Measurements from ENCODE around the gene ALDH3B1.

The ALDH3B1 gene

DNA sequence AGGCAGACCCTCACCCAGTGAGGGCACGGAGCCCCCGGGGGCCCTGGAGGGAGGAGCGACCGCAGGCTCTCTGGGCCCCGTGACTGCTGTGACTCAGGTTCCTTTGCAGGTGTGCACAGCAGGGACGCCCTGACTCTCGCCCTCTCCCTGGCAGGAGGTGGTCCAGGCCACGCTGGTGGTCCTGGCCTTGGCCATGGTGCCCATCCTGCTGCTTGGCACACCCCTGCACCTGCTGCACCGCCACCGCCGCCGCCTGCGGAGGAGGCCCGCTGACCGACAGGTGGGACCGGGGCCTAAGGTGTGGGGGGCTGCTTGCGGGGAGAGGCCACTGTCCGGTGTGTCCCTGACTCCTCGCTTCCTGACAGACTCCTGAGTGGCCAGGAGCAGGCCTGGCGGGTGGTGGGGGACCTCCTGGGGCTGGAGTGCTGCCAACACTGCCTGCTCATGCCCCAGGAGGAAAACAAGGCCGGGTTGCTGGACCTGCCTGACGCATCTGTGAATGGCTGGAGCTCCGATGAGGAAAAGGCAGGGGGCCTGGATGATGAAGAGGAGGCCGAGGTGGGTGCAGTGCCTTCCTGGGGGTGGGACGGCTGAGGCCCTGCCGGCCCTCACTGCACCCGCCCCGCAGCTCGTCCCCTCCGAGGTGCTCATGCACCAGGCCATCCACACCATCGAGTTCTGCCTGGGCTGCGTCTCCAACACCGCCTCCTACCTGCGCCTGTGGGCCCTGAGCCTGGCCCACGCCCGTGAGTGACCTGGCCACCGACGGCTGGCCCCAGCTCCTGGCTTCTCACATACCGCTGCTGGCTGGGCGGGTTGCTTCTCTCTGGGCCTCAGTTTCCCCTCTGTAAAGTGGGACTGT, 39.6 kb downstream of the ALDH3B1 start:
- TF ChIP-seq, protein P1, sequence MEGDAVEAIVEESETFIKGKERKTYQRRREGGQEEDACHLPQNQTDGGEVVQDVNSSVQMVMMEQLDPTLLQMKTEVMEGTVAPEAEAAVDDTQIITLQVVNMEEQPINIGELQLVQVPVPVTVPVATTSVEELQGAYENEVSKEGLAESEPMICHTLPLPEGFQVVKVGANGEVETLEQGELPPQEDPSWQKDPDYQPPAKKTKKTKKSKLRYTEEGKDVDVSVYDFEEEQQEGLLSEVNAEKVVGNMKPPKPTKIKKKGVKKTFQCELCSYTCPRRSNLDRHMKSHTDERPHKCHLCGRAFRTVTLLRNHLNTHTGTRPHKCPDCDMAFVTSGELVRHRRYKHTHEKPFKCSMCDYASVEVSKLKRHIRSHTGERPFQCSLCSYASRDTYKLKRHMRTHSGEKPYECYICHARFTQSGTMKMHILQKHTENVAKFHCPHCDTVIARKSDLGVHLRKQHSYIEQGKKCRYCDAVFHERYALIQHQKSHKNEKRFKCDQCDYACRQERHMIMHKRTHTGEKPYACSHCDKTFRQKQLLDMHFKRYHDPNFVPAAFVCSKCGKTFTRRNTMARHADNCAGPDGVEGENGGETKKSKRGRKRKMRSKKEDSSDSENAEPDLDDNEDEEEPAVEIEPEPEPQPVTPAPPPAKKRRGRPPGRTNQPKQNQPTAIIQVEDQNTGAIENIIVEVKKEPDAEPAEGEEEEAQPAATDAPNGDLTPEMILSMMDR (IDR thresholded peaks at IDR 0.05; ENCODE audit: control insufficient read depth, extremely low read depth, insufficient read depth), result no peak
- no peak overlapping the region for H3K4me3 ChIP-seq (ENCODE audit: low read depth, low read length)
- DNase-seq (ENCODE audit: low read depth), result no peak

DNA sequence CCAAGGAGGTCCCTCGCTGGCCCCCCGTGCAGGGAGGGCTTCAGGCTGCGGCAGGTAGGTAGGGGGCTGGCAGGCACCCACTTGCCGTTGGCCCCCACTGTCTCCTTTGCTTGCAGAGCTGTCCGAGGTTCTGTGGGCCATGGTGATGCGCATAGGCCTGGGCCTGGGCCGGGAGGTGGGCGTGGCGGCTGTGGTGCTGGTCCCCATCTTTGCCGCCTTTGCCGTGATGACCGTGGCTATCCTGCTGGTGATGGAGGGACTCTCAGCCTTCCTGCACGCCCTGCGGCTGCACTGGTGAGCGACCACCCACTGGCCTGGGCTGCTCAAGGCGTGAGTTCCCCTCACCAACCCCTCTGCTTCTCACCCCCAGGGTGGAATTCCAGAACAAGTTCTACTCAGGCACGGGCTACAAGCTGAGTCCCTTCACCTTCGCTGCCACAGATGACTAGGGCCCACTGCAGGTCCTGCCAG, 40.3 kb downstream of the ALDH3B1 start:
- TF ChIP-seq, protein P1 (IDR thresholded peaks at IDR 0.05; ENCODE audit: control insufficient read depth, extremely low read depth, insufficient read depth), result no peak
- DNase-seq (ENCODE audit: low read depth), result no peak
- H3K4me3 ChIP-seq (ENCODE audit: low read depth, low read length), result no peak overlapping the region

DNA sequence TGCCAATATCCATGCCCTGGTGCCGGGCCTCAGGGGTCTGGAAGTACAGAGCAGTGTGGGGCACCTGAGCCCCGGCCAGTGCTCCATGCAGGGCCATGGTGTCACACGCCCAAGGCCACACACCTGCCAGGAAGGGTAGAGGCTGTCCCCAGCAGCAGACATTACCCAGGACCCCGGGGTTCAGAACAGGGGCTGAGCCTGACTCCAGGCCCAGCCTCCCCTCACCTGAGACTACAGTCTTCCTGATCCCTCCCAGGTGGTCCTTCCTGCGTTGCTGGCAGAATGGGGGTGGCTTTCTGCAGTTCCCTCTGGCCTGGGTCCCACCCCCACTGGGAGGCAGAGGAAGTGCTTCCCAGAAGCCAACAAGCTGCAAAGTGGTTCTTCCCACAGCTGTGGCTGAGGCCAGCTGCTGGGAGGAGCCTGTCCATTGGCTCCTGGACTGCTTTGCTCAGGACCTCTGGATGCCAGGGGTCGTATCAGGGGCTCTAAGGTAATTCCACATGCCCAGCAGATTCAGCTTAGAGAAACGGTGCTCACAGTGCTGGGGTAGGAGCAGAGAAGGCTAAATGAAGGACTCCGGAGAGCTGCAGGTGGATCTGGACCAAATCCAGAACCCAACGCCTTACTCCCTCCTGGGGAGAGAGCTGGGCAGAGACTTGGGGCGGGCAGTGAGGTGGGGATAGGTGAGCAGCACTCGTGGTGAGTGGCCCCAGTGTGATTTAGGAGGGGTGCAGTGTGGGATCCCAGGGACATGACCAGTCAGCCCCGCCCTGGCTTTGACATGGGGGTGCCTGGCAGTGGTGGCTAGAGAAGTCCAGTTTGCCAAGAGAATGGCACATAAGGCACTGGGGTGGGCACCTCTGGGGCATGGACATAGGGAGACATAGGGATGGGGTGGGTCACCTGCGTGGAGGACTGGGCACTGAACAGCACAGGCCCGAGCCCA, 41.3 kb downstream of the ALDH3B1 start:
- DNase-seq (ENCODE audit: low read depth), result no peak
- H3K4me3 ChIP-seq (ENCODE audit: low read depth, low read length), result no peak overlapping the region
- TF ChIP-seq, protein P1 (IDR thresholded peaks at IDR 0.05; ENCODE audit: control insufficient read depth, extremely low read depth, insufficient read depth), result no peak

DNA sequence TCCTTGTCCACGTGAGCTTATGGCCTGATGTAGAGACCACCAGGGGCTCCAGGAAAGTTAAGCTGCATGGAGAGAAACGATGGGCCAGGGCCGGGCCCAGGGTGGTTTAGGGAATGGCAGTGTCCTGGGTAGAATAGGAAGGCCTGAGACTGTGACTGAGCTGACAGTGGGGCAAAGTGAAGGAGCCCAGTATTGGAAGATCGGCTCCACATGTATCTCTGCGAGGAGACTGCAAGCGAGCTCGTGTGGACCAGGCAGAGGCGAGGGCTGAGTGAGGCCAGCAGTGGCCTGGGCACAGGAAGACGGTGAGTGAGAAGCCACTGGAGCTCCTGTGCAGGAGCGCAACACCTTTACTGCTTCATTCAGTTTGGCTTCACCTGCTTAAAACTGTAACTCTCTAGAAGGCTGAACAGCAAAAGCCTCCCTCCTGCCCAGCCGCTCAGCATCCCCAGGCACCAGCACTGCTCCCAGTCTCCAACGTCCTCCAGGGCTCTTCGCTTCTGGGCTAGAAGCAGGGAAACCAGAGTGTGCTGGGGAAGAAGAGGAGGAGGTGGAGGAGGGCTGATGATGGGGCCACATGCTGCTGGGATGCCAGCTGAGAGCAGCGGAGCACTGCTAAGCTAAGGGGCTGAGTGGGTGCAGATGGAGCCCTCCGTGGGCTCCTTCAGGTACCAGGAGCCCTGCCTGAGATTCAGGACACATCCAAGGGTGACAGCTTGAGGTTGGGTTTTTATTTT, 42.2 kb downstream of the ALDH3B1 start:
- TF ChIP-seq, protein P1 (IDR thresholded peaks at IDR 0.05; ENCODE audit: control insufficient read depth, extremely low read depth, insufficient read depth), result no peak
- H3K4me3 ChIP-seq (ENCODE audit: low read depth, low read length), result no peak overlapping the region
- DNase-seq (ENCODE audit: low read depth), result no peak

DNA sequence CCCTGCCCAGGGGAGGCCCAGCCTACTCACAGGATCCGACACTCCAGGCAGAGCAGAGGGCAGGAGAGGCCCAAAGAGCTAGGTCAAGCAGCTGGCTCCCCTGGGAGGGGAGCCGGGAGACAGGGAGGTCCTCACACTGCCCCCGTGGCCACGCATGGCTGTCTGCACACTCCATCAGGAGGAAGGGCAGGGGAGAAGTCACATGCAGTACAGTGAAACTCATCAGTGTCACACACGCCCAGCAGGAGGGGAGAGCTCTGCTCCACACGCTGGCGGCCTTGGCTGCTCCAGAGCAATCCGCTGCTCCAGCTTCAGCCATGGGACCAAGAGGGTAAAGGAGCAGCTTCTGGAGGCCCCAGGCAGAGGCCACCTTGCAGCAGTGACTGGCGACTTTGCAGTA, 43.0 kb downstream of the ALDH3B1 start:
- no peak for DNase-seq (ENCODE audit: low read depth)
- TF ChIP-seq, protein P1 (IDR thresholded peaks at IDR 0.05; ENCODE audit: control insufficient read depth, extremely low read depth, insufficient read depth), result no peak
- H3K4me3 ChIP-seq (ENCODE audit: low read depth, low read length), result no peak overlapping the region
